DND-41 (cell line): ENCODE results near the gene RAB18.
A peak's percentile ranks its signal among the peaks of the same experiment; 100 is the strongest.

Experiments used
- ATAC-seq: fragments of 200-7000 bp; cut with Tn5 transposase; 3 replicates; pipeline ENCODE4 v1.9.1; 2021; ENCODE audit warnings: low read depth; ENCODE audit not compliant: insufficient read depth
- DNase-seq: peaks from one replicate; pipeline ENCODE4 v3.0.0-alpha.2; 2020
- H2AFZ ChIP-seq: 2 replicates; pipeline ENCODE4 v1.6.0; 2012; ENCODE audit warnings: low read depth, low read length
- H3K27ac ChIP-seq: 2 replicates; pipeline ENCODE4 v1.5.1; 2012; ENCODE audit warnings: low read length, inconsistent platforms
- H3K27me3 ChIP-seq: fragments of 200-600 bp; sonication (generic); 2 replicates; pipeline ENCODE4 v1.6.0; 2012; ENCODE audit warnings: low read length, mild to moderate bottlenecking, inconsistent platforms; ENCODE audit not compliant: insufficient read depth, poor library complexity
- H3K36me3 ChIP-seq: 2 replicates; pipeline ENCODE4 v1.5.1; 2012; ENCODE audit warnings: low read length, inconsistent platforms; ENCODE audit not compliant: insufficient read depth
- H3K4me1 ChIP-seq: 2 replicates; pipeline ENCODE4 v1.5.1; 2012; ENCODE audit warnings: mild to moderate bottlenecking, low read length; ENCODE audit not compliant: insufficient read depth
- H3K4me2 ChIP-seq: 2 replicates; pipeline ENCODE4 v1.6.0; 2012; ENCODE audit warnings: mild to moderate bottlenecking, moderate library complexity, low read length, inconsistent platforms; ENCODE audit not compliant: insufficient read depth
- H3K4me3 ChIP-seq, 2 experiments: fragments of 200-600 bp in 1 of 2; shearing (Covaris generic) in 1 of 2; 2 replicates each; pipeline ENCODE4 v1.5.1; 2012 to 2016; ENCODE audit warnings: inconsistent platforms in 2 of 2, low read length in 2 of 2, mild to moderate bottlenecking in 2 of 2, low read depth in 1 of 2, moderate library complexity in 1 of 2
- H3K79me2 ChIP-seq: 2 replicates; pipeline ENCODE4 v1.6.0; 2012; ENCODE audit warnings: low read length, inconsistent platforms; ENCODE audit not compliant: insufficient read depth
- H3K9ac ChIP-seq: 2 replicates; pipeline ENCODE4 v1.6.0; 2012; ENCODE audit warnings: low read depth, mild to moderate bottlenecking, inconsistent platforms, low read length, moderate library complexity
- H3K9me3 ChIP-seq: 2 replicates; pipeline ENCODE4 v1.5.1; 2012; ENCODE audit warnings: low read length, moderate library complexity, mild to moderate bottlenecking, inconsistent platforms; ENCODE audit not compliant: insufficient read depth, severe bottlenecking
- H4K20me1 ChIP-seq: 2 replicates; pipeline ENCODE4 v1.6.0; 2012; ENCODE audit warnings: low read length; ENCODE audit not compliant: insufficient read depth
- EZH2 ChIP-seq: IDR thresholded peaks from 3 replicates; pipeline ENCODE4 v1.6.1; 2012; ENCODE audit warnings: borderline replicate concordance, low read depth, mild to moderate bottlenecking, moderate library complexity, low read length, inconsistent platforms; ENCODE audit not compliant: severe bottlenecking
- TF ChIP-seq, protein P1 (sequence below): IDR thresholded peaks from 2 replicates; pipeline ENCODE4 v1.5.1; 2012; ENCODE audit warnings: borderline replicate concordance, low read length, moderate library complexity, mild to moderate bottlenecking; ENCODE audit not compliant: poor library complexity, severe bottlenecking; ENCODE audit errors: extremely low read depth

RAB18 gene

DNA sequence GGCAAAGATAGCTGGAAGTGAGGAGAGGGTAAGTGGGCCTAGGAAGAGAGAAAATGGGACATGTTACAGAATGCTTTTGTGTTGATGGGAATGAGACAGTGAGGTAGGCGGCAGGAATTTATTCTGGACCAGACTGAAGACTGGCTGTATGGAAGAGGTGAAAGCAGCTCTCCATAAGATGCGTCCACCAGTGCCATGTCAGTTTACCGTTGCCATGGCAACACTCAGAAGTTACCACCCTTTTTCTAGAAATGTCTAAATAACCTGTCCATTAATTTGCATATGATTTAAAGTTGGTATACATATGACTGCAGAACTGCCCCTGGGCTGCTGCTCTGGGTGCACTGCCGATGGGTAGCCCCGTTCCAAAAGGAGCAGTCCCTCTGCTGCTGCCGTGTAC, 46.7 kb downstream of the RAB18 start:
- DNase-seq (no peak), ATAC-seq (no peak)
- H3K27ac ChIP-seq: no peak overlapping the region
- H2AFZ ChIP-seq: no peak overlapping the region
- no peaks in the 10 kb centered on the region for H3K9me3 ChIP-seq
- H3K4me2 ChIP-seq: no peak overlapping the region
- H3K36me3 ChIP-seq: peaks cover 1% of the 10 kb centered on the region; the same call in 1 of the 2 replicates
- TF ChIP-seq, protein P1, sequence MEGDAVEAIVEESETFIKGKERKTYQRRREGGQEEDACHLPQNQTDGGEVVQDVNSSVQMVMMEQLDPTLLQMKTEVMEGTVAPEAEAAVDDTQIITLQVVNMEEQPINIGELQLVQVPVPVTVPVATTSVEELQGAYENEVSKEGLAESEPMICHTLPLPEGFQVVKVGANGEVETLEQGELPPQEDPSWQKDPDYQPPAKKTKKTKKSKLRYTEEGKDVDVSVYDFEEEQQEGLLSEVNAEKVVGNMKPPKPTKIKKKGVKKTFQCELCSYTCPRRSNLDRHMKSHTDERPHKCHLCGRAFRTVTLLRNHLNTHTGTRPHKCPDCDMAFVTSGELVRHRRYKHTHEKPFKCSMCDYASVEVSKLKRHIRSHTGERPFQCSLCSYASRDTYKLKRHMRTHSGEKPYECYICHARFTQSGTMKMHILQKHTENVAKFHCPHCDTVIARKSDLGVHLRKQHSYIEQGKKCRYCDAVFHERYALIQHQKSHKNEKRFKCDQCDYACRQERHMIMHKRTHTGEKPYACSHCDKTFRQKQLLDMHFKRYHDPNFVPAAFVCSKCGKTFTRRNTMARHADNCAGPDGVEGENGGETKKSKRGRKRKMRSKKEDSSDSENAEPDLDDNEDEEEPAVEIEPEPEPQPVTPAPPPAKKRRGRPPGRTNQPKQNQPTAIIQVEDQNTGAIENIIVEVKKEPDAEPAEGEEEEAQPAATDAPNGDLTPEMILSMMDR: no peak
- no peak for TF ChIP-seq EZH2
- H4K20me1 ChIP-seq: no peaks in the 10 kb centered on the region
- no peaks in the 10 kb centered on the region for H3K4me1 ChIP-seq
- no peak overlapping the region for H3K9ac ChIP-seq
- no peaks in the 10 kb centered on the region for H3K79me2 ChIP-seq
- H3K4me3 ChIP-seq: no peak overlapping the region
- H3K27me3 ChIP-seq: no peaks in the 10 kb centered on the region

- no peak overlapping the region for H3K4me3 ChIP-seq
- H3K36me3 ChIP-seq: no peaks in the 10 kb centered on the region
- no peak overlapping the region for H3K4me2 ChIP-seq
- TF ChIP-seq, protein P1: peak; percentile 75
- TF ChIP-seq EZH2: no peak
- H3K79me2 ChIP-seq: no peaks in the 10 kb centered on the region
- ATAC-seq: peak; percentile 68; the same call in 2 of the 3 replicates
- H3K27me3 ChIP-seq: no peaks in the 10 kb centered on the region
- DNase-seq: peak; percentile 36
- no peaks in the 10 kb centered on the region for H3K9me3 ChIP-seq
- no peak overlapping the region for H3K27ac ChIP-seq
- no peak overlapping the region for H3K9ac ChIP-seq
- H3K4me1 ChIP-seq: 0 out of 2 replicates have a peak, but pooled peaks cover under 1% of the 10 kb centered on the region
- no peak overlapping the region for H2AFZ ChIP-seq
- no peaks in the 10 kb centered on the region for H4K20me1 ChIP-seq
Observed at GRCh38 chr10:27558612-27559020, 54.5 kb downstream of the RAB18 start.

- Histone ChIP-seq H3K27ac (no peak overlapping the region), H3K9ac (no peak overlapping the region), H3K9me3 (no peaks in the 10 kb centered on the region), H3K27me3 (no peaks in the 10 kb centered on the region), H4K20me1 (no peaks in the 10 kb centered on the region), H3K4me1 (peaks cover 14% of the 10 kb centered on the region), H2AFZ (no peak overlapping the region), H3K36me3 (no peaks in the 10 kb centered on the region), H3K79me2 (no peaks in the 10 kb centered on the region), H3K4me2 (no peak overlapping the region), H3K4me3 (no peak overlapping the region)
- no peak for DNase-seq
- no peak for ATAC-seq
- TF ChIP-seq, protein P1: no peak
- TF ChIP-seq EZH2: no peak
Observed at GRCh38 chr10:27561334-27561733, 57.2 kb downstream of the RAB18 start.

GRCh38 chr10:27564398-27564797, 60.3 kb downstream of the RAB18 start:
- Histone ChIP-seq H3K4me3 (no peak overlapping the region), H2AFZ (peak overlapping the region; percentile 24; the same call in 1 of the 2 replicates)

More at GRCh38 chr10:27564398-27564797, 60.3 kb downstream of the RAB18 start:
- Histone ChIP-seq H3K36me3 (no peaks in the 10 kb centered on the region), H3K27me3 (no peaks in the 10 kb centered on the region), H3K9ac (no peak overlapping the region), H3K4me2 (peak overlapping the region; percentile 46; the same call in 1 of the 2 replicates), H3K27ac (no peak overlapping the region), H4K20me1 (no peaks in the 10 kb centered on the region), H3K79me2 (no peaks in the 10 kb centered on the region), H3K9me3 (no peaks in the 10 kb centered on the region), H3K4me1 (peaks cover 14% of the 10 kb centered on the region)
- DNase-seq (peak; percentile 17), ATAC-seq (peak; percentile 85)
- TF ChIP-seq EZH2: no peak
- TF ChIP-seq, protein P1: no peak
